CD4-positive, alpha-beta T cell treated with Interferon alpha-2 for 1 hour (primary cell): ENCODE results near the gene KIAA1217.
"Not testable (repeated sequence)": the region's sequence is repeated elsewhere in the genome, so short reads cannot be mapped to it uniquely, and the experiment has no call there.

ENCODE experiments used
- DNase-seq, 2 donors: peaks; one replicate each; pipeline ENCODE4 v3.0.0-alpha.2; 2020 to 2022

The KIAA1217 gene

GRCh38 chr10:24468281-24468751 is 259.4 kb downstream of the KIAA1217 start:
- DNase-seq: no peak

GRCh38 chr10:24469993-24470392 is 261.1 kb downstream of the KIAA1217 start:
- no peak for DNase-seq

GRCh38 chr10:24475598-24475997 is 266.7 kb downstream of the KIAA1217 start:
- no peak for DNase-seq

GRCh38 chr10:24476913-24477701 is 268.2 kb downstream of the KIAA1217 start:
- DNase-seq: no peak

GRCh38 chr10:24477915-24478314 is 269.0 kb downstream of the KIAA1217 start:
- DNase-seq: no peak

GRCh38 chr10:24479806-24480205 is 270.9 kb downstream of the KIAA1217 start:
- DNase-seq: no peak

GRCh38 chr10:24480447-24480846 is 271.5 kb downstream of the KIAA1217 start:
- DNase-seq: no peak

- no peak for DNase-seq
Observed at GRCh38 chr10:24481241-24481640, 272.3 kb downstream of the KIAA1217 start.

- DNase-seq: not testable (repeated sequence)
Observed at GRCh38 chr10:24482713-24483112, 273.8 kb downstream of the KIAA1217 start.

GRCh38 chr10:24483701-24484100 is 274.8 kb downstream of the KIAA1217 start:
- no peak for DNase-seq

GRCh38 chr10:24484771-24485170 is 275.8 kb downstream of the KIAA1217 start:
- no peak for DNase-seq

- DNase-seq: no peak
Observed at GRCh38 chr10:24485304-24485703, 276.4 kb downstream of the KIAA1217 start.

GRCh38 chr10:24488631-24489030 is 279.7 kb downstream of the KIAA1217 start:
- no peak for DNase-seq

- no peak for DNase-seq
Observed at GRCh38 chr10:24493165-24493564, 284.2 kb downstream of the KIAA1217 start.

GRCh38 chr10:24494236-24494635 is 285.3 kb downstream of the KIAA1217 start:
- DNase-seq: no peak

- DNase-seq: no peak
Observed at GRCh38 chr10:24494777-24495176, 285.8 kb downstream of the KIAA1217 start.

- DNase-seq: no peak
Observed at GRCh38 chr10:24495666-24496460, 286.9 kb downstream of the KIAA1217 start.

- DNase-seq: no peak
Observed at GRCh38 chr10:24496906-24497305, 288.0 kb downstream of the KIAA1217 start.

GRCh38 chr10:24501056-24501711 is 292.2 kb downstream of the KIAA1217 start:
- no peak for DNase-seq

- no peak for DNase-seq
Observed at GRCh38 chr10:24502006-24502405, 293.1 kb downstream of the KIAA1217 start.

- no peak for DNase-seq
Observed at GRCh38 chr10:24502801-24503460, 294.0 kb downstream of the KIAA1217 start.

- DNase-seq: peak in 1 of 2 donors; percentile 17
Observed at GRCh38 chr10:24503461-24504320, 294.8 kb downstream of the KIAA1217 start.
